Measurements from ENCODE around the gene C22orf31.

GRCh38 chr22:29022101-29022817, 39.4 kb downstream of the C22orf31 start:
- no peak for TF ChIP-seq POLR2A (IDR thresholded peaks at IDR 0.05; ENCODE audit: low read depth, low read length)
- no peak for TF ChIP-seq CTCF (IDR thresholded peaks at IDR 0.05; ENCODE audit: extremely low read depth in 1 of 2, insufficient read depth in 1 of 2, low read depth in 1 of 2, low read length in 2 of 2)
- TF ChIP-seq MAX (IDR thresholded peaks at IDR 0.05; ENCODE audit: insufficient read depth, insufficient read length) = no peak
- TF ChIP-seq POLR2AphosphoS5 (IDR thresholded peaks at IDR 0.05; ENCODE audit: insufficient read depth, low read depth, low read length) = no peak
- TF ChIP-seq EZH2 (IDR thresholded peaks at IDR 0.05; ENCODE audit: borderline replicate concordance, low read depth, low read length, severe bottlenecking) = no peak
- TF ChIP-seq FOS (IDR thresholded peaks at IDR 0.05; ENCODE audit: borderline replicate concordance, insufficient read depth, low read length) = no peak
